Renal cortex interstitium (tissue), 15 donors: ENCODE data around the gene GPR162. TPM values are rescaled to one million over a fixed set of nuclear protein-coding genes. Genes with fewer than 3 reads are reported as not detected.

ENCODE experiments used
- DNase-seq, 11 donors: peaks; one replicate each; pipeline ENCODE4 v3.0.0-alpha.2; 2013; ENCODE audit warnings: low read depth in 9 of 11, low spot score in 4 of 11; ENCODE audit errors: extremely low read depth in 1 of 11
- long read RNA-seq, 16 experiments: transcript quantifications; one replicate each; lab custom pipeline, GENCODE V29; 2026
- polyA plus RNA-seq, 3 donors: library from polyadenylated mRNA; unstranded; fragments of 120-200 nt; gene quantifications; one replicate each; pipeline ENCODE4 v1.2.1, GENCODE V29; 2013; ENCODE audit not compliant: insufficient read length in 3 of 3

The GPR162 gene, protein sequence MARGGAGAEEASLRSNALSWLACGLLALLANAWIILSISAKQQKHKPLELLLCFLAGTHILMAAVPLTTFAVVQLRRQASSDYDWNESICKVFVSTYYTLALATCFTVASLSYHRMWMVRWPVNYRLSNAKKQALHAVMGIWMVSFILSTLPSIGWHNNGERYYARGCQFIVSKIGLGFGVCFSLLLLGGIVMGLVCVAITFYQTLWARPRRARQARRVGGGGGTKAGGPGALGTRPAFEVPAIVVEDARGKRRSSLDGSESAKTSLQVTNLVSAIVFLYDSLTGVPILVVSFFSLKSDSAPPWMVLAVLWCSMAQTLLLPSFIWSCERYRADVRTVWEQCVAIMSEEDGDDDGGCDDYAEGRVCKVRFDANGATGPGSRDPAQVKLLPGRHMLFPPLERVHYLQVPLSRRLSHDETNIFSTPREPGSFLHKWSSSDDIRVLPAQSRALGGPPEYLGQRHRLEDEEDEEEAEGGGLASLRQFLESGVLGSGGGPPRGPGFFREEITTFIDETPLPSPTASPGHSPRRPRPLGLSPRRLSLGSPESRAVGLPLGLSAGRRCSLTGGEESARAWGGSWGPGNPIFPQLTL
- 10 to 100 TPM; 25.4 to 37.4 (median 28.2) TPM for polyA plus RNA-seq
- long read RNA-seq, donor 1, partial matches to known transcripts, result 0 of 4 reads
- long read RNA-seq, donor 1, other reads (novel, unspliced or antisense), result 0 of 4 reads
- long read RNA-seq, donor 2, partial matches to known transcripts, result 0 of 2 reads
- long read RNA-seq, donor 2, other reads (novel, unspliced or antisense), result 0 of 2 reads
- long read RNA-seq, donor 3, partial matches to known transcripts, result 0 of 6 reads
- long read RNA-seq, donor 3, other reads (novel, unspliced or antisense), result 0 of 6 reads
- long read RNA-seq, donor 4, partial matches to known transcripts, result 0 of 4 reads
- long read RNA-seq, donor 4, other reads (novel, unspliced or antisense), result 0 of 4 reads
- long read RNA-seq, donor 5, result 0 reads
- long read RNA-seq, donor 6, partial matches to known transcripts, result 0 of 5 reads
- long read RNA-seq, donor 6, other reads (novel, unspliced or antisense), result 0 of 5 reads
- long read RNA-seq, donor 7, partial matches to known transcripts, result 0 of 2 reads
- long read RNA-seq, donor 7, other reads (novel, unspliced or antisense), result 0 of 2 reads
- long read RNA-seq, donor 8, partial matches to known transcripts, result 0 of 10 reads
- long read RNA-seq, donor 8, other reads (novel, unspliced or antisense), result 0 of 10 reads
- long read RNA-seq, donor 9, partial matches to known transcripts, result 0 of 7 reads
- long read RNA-seq, donor 9, other reads (novel, unspliced or antisense), result 0 of 7 reads
- long read RNA-seq, donor 10, partial matches to known transcripts, result 0 of 3 reads
- long read RNA-seq, donor 10, other reads (novel, unspliced or antisense), result 0 of 3 reads
- long read RNA-seq, donor 11, transcript GPR162-203 (5 exons, 1,610 nt), result major isoform, 5 of 5 reads
- long read RNA-seq, donor 11, partial matches to known transcripts, result 0 of 5 reads
- long read RNA-seq, donor 11, other reads (novel, unspliced or antisense), result 0 of 5 reads
- long read RNA-seq, donor 12, result 0 reads
- long read RNA-seq, donor 13, result 0 reads
- long read RNA-seq, donor 14, partial matches to known transcripts, result 0 of 4 reads
- long read RNA-seq, donor 14, other reads (novel, unspliced or antisense), result 0 of 4 reads
- long read RNA-seq, donor 15, result 0 reads
- long read RNA-seq, donor 16, transcript GPR162-203 (5 exons, 1,610 nt), result major isoform, 5 of 19 reads
- long read RNA-seq, donor 16, partial matches to known transcripts, result 6 of 19 reads
- long read RNA-seq, donor 16, other reads (novel, unspliced or antisense), result 0 of 19 reads

DNA sequence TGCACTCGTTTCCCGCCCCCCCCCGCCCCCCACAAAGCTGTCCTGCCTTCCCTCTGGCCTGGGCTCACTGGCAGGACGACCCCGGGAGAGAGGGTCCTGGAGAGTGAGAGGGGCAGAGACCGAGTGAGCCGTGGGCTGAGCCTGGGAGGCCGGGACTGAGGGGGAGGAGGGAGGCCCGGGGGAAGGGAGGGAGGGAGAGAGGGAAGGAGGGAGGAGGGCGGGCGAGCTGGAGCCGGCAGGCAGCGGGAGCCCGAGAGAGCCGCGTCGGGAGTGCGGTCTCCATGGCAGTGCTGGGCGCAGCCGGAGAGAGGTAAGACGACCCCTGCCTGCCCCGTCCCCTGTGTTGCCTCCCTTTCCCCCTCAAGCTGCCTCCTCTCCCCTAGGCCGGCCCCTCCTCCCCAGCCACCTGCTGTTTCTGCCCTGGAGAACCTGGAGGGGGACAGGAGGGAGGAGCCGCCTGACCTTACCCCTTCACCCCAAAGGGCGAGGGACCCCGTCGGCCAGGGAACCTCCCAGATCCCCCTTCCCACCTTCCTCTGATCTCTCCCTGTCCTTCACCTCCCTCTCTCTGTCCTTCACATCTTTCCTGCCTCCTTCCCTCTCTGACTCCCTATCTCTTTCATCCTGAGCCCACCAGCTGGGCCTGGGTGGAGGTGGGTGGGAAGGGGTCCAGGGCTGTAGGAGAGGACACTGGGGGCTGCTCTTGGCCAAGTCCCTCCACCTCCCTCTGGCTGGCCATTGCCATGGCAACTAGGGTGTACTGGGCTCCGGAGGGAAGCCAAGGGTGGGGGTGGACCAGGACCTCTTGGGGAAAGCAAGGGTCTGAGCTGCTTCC, at the start of gene GPR162:
Gene GPR162 (plus strand): TSS at position 231 of the 835 bp plus-strand sequence. CDS start 2,078 bp downstream, outside the sequence.
- DNase-seq, result peak in 8 of 11 donors; percentile 73 to 85 (median 77)

DNA sequence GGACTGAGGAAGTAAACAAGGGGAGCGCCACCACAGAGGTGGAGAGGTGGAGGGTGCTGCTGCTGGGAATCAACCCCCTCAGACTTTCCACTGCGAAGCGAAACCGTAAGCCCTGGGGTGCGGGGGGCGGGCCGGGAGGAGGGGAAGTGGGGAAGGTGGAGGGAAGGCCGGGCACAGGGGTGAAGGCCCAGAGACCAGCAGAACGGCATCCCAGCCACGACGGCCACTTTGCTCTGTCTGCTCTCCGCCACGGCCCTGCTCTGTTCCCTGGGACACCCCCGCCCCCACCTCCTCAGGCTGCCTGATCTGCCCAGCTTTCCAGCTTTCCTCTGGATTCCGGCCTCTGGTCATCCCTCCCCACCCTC, 49.3 kb upstream of the GPR162 start, which contains the start of gene LAG3:
Gene LAG3 (plus strand): TSS at position 190 of the 365 bp plus-strand sequence. CDS start 333 bp downstream, outside the sequence.
- DNase-seq, result no peak

DNA sequence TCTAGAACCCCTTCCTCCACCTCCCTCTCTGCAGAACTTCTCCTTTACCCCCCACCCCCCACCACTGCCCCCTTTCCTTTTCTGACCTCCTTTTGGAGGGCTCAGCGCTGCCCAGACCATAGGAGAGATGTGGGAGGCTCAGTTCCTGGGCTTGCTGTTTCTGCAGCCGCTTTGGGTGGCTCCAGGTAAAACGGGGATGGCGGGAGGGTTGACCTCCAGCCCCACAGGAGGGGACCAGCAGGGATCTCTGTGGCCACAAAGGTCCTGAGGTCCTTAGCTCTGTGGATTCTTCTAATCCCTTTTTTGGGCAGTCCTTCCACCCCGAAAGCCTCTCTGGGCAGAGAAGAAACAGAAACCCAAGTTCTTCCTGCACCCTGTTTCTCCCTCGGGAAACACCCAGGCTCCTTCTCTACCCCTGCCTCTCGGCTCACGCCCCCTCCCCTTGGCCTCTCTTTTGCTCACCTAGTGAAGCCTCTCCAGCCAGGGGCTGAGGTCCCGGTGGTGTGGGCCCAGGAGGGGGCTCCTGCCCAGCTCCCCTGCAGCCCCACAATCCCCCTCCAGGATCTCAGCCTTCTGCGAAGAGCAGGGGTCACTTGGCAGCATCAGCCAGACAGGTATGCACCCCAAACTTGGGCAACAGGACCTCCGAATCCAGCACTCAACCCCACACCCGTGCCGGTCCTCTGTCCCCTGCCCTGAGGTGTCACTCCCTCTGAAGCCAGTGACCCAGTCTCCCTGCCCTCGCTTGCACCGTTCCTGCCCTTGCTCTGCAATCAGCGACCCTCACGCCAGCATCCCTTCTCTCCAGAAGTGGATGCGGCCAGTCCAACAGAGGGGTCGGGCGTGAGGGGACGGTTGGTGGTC, 48.7 kb upstream of the GPR162 start:
- no peak for DNase-seq

DNA sequence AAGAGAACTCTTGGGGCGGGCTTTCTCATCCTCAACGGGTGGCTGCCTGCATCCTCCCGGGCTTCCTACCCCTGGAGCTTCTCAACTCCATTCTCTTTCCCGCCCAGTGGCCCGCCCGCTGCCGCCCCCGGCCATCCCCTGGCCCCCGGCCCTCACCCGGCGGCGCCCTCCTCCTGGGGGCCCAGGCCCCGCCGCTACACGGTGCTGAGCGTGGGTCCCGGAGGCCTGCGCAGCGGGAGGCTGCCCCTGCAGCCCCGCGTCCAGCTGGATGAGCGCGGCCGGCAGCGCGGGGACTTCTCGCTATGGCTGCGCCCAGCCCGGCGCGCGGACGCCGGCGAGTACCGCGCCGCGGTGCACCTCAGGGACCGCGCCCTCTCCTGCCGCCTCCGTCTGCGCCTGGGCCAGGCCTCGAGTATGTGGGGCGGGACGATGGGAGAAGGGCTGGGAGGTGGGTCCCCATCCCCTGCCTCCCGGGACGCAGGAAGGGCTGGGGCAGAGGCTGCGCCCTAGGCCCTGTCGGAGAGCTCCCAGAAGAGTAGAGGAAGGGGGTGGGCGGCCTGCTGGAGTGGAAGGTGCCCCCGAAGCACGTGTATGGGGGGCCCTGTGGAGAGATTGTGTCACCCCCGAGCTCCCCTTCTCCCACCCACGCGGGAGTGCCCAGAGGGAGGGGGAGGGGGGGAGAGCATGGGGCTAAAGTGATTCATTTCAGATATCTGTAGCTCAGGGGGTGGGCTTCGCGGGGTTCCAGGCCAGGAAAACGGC, 47.9 kb upstream of the GPR162 start:
- DNase-seq, result no peak

DNA sequence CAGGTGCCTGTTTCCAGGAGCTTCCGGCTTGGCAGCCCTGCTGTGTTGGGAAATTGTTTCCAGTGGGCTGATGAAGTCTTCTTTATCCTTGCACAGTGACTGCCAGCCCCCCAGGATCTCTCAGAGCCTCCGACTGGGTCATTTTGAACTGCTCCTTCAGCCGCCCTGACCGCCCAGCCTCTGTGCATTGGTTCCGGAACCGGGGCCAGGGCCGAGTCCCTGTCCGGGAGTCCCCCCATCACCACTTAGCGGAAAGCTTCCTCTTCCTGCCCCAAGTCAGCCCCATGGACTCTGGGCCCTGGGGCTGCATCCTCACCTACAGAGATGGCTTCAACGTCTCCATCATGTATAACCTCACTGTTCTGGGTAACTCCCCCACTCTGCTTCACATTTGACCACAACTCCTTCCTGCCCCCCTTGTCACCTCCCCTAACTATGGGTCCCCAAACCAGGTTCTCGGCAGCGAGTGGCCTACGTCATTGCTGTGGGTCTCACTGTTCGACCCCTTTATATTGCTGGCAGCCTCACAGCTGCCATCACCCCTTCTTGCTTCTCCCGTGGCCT, 47.0 kb upstream of the GPR162 start:
- DNase-seq, result no peak

DNA sequence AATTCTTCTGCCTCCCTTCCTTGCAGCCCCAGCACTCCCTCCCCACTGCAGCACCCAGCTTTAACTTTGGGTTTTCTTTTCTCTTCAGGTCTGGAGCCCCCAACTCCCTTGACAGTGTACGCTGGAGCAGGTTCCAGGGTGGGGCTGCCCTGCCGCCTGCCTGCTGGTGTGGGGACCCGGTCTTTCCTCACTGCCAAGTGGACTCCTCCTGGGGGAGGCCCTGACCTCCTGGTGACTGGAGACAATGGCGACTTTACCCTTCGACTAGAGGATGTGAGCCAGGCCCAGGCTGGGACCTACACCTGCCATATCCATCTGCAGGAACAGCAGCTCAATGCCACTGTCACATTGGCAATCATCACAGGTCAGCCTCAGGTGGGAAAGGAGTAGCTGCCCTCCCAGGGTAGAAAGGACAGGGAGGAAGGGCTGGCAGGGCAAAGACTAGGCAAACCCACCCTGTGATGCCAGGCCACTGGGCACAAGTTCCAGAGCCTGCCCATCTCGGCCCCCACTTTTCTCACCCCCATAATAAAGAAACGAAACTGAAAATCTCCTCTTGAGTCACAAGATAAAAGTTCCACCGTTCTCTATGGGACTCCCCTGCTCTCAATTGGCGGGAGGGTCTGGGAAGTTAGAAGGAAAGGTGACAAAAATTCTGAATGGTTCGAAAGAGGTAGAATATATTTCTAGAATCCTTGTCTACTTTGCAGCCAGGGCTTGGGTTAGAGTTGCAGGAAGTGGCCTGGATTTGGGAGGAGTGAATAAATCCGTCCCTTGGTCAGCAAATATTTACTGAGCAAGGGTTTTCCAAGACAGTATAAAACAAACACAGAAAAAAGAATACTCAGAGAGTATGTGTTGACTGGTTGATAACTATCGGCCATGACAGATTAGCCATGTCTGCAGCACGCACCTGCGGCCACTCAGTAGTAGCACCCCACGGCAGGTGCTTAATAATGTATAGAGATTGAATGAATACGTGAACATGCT, 46.1 kb upstream of the GPR162 start:
- no peak for DNase-seq

DNA sequence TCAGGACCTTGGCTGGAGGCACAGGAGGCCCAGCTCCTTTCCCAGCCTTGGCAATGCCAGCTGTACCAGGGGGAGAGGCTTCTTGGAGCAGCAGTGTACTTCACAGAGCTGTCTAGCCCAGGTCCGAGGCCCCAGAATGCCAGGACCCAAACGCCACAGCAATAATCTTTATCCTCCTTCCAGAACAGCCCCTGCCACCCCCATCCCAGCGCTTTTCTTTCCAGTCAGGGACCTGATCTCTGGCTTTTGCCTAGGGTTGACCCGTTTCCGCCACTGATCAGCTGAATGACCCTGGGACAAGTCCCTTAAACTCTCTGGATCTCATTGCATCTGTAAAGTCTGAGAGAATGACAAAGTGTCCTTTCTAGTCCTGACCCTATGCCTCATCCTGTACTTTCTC, 44.2 kb upstream of the GPR162 start:
- no peak for DNase-seq

DNA sequence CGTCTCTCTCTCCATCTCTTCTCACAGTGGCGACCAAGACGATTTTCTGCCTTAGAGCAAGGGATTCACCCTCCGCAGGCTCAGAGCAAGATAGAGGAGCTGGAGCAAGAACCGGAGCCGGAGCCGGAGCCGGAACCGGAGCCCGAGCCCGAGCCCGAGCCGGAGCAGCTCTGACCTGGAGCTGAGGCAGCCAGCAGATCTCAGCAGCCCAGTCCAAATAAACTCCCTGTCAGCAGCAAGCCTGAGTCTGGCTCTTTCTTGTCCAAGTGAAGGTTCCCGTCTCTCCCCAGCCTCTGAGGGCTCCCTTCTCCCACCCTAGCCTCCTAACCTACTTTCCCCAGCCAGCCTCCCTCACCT, 43.4 kb upstream of the GPR162 start:
- DNase-seq, result no peak

DNA sequence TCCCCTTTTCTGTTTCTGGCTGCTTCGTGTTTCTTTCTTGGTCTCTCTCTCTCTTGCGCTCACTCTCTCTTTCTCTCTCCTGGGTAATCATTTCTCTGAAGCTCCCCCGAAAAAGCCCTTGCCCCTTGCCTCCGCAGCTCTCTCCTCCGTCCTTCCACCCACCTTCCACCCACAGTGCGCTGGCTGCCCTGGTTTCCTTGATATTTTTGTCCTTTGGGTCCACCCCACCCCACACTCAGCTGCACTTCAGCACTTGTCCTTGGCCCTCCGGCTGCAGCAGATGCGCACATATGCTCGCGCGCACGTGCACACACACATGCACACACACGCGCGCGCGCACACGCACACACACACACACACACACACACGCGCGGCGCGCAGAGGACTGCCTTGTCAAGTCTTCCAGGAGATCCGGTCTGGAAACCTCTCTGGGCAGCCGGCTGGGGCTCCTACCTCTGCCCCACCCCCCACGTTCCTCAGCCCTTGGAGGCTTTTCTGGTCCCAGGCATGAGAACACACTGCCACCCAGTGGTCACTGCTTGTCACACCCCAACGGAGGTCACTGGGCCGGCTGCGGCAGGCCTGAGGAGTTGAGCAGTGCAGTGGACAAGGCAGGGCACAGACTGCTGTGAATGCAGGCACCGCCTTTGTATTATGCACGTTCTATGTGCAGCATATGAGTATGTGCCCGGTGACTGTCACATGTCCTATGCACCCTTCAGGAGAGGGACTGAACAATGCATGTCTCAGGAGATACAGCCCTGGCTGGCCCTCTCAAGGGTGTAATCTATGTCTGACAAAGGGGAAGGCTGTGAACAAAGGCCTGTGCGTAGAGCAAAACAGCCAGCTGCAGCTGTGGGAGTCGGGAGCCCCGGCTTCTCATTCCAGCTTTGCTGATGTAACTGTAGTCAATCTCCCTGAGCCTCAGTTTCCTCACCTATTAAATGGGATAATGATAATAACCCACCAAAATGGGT, 42.8 kb upstream of the GPR162 start:
- peak; percentile 85 to 96 (median 92) for DNase-seq

DNA sequence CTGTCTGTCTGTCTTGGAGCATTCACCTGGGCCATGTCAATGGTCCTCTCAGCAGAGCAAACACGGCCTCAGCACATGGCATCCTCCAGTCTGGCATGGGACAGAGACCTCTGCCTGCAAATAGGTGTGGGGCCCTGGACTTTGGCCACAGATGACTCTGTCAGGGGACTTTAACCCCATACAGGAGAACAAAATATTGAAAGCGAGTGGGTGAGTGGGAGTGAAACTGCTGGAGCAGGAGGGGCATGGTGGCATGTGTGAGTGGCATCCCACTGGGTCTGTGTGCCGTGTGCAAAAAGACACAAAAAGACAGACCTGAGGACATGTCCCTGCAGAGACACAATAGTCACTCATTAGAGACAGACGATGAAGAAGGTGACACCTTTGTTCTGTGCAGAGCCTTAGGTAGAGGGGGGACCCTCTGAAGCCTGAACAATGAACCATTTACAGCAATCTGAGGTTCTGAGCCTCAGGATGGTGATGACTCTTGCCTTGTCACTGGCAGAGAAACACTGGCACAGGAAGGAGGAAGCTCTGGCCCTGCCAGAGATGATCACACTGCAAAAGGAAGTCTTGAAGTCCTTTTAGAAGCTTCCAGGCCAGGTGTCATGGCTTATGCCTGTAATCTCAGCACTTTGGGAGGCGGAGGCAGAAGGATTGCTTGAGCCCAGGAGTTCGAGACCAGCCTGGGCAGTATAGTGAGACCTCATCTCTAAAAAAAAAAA, 41.8 kb upstream of the GPR162 start:
- DNase-seq, result no peak

DNA sequence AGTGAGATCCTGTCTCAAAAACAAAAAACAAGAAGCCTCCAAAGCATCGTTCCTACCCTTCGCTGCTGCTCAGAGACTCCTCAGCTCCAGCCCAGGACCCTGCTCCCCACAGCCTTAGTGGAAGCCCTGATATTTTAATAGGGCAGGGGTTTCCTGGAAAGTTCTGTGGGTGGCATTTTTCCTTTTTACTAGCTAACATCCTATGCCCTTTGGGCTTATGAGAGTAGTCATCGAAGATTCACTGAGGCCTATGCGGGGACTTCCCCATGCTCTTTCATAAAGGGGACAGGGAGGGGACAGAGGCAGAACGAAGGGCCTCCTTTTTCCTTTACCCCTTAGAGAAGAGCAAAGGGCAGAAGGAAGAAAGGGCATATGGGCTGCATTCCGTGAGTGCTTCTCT, 41.0 kb upstream of the GPR162 start:
- no peak for DNase-seq

DNA sequence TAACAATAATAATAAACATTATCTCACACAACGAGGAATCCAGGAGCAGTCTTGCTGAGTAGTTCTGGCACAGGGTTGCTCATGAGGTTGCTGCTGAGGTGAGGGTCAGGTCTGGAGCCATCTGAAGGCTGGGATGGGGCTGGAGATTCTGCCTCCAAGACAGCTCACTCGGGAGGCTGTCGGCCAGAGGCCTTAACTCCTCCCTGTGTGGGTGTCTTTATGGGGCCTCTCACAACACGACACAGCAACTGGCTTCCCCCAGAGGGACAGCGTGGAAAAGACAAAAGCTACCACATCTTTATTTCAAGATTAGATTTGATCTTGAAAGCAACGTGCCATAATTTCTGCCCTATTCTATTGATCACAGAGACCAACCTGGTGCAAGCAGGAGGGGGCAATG, 39.5 kb upstream of the GPR162 start:
- no peak for DNase-seq
